22Rv1 (cell line): ENCODE measurements around the gene PER1.

Source experiments
- ZFX ChIP-seq: fragments of 450-650 bp; IDR thresholded peaks from 2 replicates; pipeline ENCODE4 v1.6.1; 2017; ENCODE audit warnings: antibody characterized with exemption, borderline replicate concordance
- TF ChIP-seq, protein P1 (sequence below): fragments of 450-650 bp; IDR thresholded peaks from 2 replicates; pipeline ENCODE4 v1.5.1; 2017; ENCODE audit warnings: mild to moderate bottlenecking

DNA sequence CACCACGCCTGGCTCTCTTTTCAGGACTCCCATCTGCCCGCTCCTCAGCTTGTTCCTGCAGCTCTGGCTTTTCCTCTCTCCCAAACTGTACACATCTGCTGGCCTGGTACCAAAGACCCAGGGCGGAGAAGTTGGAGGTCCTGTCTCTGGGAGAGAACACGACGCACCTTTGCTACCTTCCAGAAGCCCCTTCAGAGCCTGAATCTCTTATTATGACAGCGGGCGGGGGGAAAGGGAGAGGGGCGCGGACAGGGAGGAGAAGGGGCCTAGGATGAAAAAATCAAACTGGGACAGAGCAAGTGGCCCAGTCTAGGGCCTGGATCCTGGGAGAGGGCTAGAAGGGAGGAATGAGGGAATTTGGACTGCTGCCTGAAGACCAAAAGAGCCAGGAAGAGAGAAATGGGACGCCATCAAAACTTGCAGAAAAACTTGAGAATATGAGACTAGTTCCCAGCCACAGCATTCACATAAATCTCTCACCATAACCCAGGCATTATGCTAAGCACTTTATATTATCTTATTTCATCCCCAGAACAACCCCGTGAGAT is 2.5 kb upstream of the PER1 start:
- TF ChIP-seq, protein P1, sequence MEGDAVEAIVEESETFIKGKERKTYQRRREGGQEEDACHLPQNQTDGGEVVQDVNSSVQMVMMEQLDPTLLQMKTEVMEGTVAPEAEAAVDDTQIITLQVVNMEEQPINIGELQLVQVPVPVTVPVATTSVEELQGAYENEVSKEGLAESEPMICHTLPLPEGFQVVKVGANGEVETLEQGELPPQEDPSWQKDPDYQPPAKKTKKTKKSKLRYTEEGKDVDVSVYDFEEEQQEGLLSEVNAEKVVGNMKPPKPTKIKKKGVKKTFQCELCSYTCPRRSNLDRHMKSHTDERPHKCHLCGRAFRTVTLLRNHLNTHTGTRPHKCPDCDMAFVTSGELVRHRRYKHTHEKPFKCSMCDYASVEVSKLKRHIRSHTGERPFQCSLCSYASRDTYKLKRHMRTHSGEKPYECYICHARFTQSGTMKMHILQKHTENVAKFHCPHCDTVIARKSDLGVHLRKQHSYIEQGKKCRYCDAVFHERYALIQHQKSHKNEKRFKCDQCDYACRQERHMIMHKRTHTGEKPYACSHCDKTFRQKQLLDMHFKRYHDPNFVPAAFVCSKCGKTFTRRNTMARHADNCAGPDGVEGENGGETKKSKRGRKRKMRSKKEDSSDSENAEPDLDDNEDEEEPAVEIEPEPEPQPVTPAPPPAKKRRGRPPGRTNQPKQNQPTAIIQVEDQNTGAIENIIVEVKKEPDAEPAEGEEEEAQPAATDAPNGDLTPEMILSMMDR, result no peak
- no peak for TF ChIP-seq ZFX
